HG03565 (cell line): ENCODE data around the gene DZANK1.
"Not testable (repeated sequence)": the region's sequence is repeated elsewhere in the genome, so short reads cannot be mapped to it uniquely, and the experiment has no call there.

Experiments
- ATAC-seq: cut with Tn5 transposase; IDR thresholded peaks from one replicate; pipeline ENCODE4 v1.9.1; 2021; ENCODE audit warnings: mild to moderate bottlenecking, moderate library complexity; ENCODE audit not compliant: unreplicated experiment

DZANK1 gene

GRCh38 chr20:18466894-18467730 is at the start of gene DZANK1, which contains the start of gene POLR3F:
Gene DZANK1, minus strand, starts transcription at chr20:18467030. Its CDS starts 1,672 bp downstream, at chr20:18465358.
Gene POLR3F, plus strand, starts transcription at chr20:18467390. Its CDS starts 117 bp downstream, at chr20:18467507.
- peak; percentile 96 for ATAC-seq

- ATAC-seq = no peak
These were observed 49.1 kb upstream of the DZANK1 start for GRCh38 chr20:18515973-18516372.

DNA sequence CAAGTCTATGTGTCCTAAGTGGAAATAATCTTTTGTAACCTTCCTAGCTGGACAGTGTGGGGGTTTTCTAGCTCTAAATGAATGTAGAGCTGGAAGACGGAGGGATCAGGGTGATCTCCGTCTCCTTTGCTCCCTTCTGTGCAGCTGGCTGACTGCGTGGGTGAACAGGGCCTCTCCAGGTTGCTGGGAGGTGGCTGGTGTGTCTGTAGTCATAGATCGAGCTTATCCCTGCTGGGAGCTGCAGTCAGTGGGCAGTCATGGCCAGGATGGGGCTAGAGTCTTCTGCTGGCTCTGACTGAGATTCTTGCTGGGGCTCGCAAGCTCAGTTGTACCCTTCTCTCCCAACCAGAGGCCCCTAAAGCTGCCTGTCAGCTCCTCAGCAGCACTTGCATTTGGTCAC is 47.3 kb upstream of the DZANK1 start:
- ATAC-seq = no peak

GRCh38 chr20:18513208-18513607 is 46.4 kb upstream of the DZANK1 start:
- no peak for ATAC-seq

DNA sequence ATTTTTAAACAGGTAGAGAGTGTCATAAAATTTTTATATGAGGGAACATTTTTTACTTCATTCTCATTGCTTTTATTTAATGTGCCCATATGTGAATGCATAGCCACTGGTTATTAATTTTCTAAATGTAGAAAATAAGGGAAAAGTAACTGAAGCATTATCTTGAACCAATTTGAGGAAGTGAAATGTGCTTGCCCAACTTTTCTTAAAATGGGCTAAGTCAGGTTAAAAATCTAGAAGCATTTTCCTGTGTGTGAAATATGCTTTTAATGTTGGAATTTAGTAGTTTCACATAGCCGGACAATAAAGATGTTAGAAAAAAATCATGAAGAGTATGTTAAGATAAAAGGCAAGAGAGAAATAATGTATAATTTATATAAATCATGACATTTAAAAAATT is 44.7 kb upstream of the DZANK1 start:
- ATAC-seq = no peak

DNA sequence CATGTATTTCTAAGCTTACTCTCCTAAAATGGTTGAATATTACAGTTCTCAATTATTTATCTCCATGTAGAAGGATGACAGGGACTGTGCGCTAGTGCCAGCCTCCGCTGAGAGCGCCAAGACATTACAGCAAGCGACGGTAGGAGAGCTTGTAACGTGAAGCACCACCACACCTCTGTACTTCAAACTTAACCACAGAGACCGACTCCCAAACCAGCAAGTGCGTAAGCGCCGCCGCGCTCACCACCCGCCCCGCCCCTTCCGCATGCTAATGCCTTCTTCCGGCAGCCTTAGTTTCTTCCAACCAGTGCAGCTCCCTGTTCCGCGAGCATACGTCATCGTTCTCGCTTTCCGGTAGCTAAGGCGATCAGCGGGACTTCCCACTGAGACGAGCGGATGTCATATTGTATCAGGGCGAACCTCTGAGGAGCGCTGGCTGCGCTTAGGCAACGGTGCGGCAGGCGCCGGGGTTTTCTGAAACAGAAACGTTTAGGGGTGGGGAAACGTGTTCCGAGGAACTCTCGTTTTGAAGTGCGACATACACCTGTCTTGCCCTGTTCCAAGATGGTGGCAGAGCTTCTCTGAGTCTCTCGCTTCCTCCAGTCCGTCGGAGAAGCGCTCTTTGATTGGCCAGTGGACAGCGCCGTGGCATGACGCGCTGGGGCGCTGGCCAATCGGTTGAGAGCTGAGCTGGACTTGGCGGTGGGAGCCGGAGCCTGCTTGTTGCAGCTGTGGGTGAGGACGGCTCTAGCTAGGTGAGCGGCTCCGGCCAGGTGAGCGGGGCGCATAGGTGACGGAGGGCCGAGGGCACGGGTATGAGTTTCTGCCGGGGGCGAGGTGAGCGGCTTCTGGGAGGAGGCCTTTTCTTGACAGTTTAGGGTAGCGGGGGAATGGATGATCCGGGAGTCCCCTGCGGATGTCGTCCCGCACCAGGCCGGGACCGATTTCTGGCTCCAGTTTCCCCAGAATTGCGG is 40.7 kb upstream of the DZANK1 start, which contains the start of gene SEC23B:
SEC23B (plus strand) TSS at position 723 of the 974 bp plus-strand sequence. CDS start 2,896 bp downstream, outside the sequence.
- peak; percentile 94 for ATAC-seq

- ATAC-seq = no peak
These were observed 39.9 kb upstream of the DZANK1 start for GRCh38 chr20:18506744-18507143.

GRCh38 chr20:18504479-18505060 is 37.7 kb upstream of the DZANK1 start:
- no peak for ATAC-seq

- not testable (repeated sequence) for ATAC-seq
These were observed 34.8 kb upstream of the DZANK1 start for GRCh38 chr20:18501672-18502071.

DNA sequence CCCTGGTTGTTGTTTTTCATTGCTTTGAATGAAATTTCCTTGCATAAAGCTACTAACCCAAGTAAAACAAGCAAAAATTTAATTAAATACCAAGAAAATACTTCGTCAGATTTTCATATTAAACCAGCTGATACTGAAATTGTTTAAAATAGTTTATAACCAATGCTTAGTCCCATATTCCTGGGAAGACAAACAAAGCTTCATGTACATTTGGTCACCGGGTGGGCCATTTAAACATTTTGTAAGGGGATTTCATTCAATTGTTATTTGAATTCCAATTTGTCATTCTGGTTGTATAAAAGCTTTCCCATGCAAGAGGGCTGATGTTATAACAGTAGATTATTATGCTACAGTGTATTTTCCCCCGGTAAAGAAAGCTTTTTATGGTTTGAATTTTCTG is 30.8 kb upstream of the DZANK1 start:
- ATAC-seq = no peak

DNA sequence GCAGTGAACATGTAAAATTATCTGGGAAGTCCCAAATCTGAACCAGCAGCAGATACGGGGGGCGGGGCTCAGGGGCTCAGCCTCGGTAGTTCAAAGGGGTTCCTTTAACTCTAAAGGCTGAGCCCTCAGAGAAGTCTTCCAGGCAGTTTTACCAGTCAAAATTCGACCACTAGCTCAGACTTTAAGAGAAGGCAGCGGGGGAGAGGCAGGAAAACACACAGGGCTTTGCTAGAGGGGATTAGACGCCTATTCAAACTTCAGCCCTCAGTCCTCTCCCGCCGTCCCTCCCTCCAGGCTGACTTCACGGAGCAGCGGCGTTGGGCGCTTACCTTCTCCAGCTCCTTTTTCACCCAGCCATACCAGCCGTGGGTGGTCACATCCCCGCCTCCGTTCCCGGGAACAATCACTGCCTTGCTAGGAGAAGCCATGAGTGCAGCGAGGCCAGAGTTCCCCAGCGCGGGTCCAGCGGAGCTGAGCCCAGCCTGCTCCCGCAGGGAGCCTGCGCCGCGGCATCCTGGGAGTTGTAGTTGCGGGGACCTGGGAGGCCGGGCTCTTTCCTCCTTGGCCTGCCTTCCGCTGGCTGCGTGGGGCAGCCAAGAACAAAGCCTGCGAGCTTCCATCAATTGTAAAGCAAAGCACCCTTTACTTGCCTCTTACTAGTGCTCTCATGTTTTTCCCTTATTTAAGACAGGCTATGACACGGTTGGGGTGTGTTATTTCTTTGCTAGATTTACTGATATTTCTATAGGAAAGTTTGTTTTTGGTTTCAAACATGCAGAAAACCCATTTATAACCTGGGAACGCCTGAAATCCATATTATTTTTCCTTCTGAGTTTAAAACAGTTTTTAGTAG is 30.1 kb upstream of the DZANK1 start, which contains the start of gene RBBP9:
RBBP9 (minus strand) TSS at position 486 of the 853 bp plus-strand sequence; CDS start at position 428, 58 bp downstream.
- ATAC-seq = peak; percentile 97

DNA sequence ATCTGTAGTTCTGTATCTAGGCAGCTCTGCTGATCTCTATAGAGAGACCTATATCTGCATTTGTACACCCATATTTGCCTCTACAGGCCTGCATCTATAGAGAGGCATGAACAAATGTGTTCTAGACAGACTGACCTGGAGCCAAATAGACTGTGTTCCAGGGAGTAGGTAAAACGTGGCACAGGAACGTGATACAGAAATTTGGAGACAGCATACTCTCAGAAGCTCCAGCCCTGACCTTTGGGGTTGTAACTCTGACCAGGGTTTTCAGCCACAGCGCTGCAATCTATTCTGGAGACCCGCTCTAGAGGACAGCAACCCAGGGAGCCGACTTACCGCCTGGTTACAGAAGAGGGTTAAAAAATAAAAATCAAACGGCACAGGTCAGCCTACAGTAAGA is 29.2 kb upstream of the DZANK1 start:
- ATAC-seq = no peak

GRCh38 chr20:18488301-18488700 is 21.5 kb upstream of the DZANK1 start:
- no peak for ATAC-seq

GRCh38 chr20:18481596-18481995 is 14.8 kb upstream of the DZANK1 start:
- no peak for ATAC-seq

GRCh38 chr20:18477821-18478220 is 11.0 kb upstream of the DZANK1 start:
- no peak for ATAC-seq

- no peak for ATAC-seq
These were observed 10.4 kb upstream of the DZANK1 start for GRCh38 chr20:18477218-18477617.

- peak; percentile 5 for ATAC-seq
These were observed 296 bp downstream of the DZANK1 start for GRCh38 chr20:18466574-18466893.

GRCh38 chr20:18465536-18466200 is 1.2 kb downstream of the DZANK1 start:
- no peak for ATAC-seq

DNA sequence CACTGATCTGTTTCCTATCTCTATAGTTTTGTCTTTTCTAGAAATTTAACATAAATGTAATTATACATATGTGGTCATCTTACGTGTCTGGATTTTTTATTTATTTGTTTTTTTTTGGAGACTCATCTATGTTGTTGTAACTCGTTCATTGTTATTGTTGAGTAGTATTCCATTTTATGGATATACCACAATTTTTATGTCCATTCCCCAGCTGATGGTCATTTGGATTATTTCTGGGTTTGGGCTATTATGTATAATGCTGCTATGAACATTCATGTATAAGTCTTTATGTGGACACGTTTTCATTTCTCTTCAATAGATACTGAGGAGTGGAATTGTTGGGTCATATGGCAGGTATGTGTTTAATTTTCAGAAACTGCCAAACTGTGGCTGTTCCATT is 10.2 kb downstream of the DZANK1 start:
- ATAC-seq = no peak

DNA sequence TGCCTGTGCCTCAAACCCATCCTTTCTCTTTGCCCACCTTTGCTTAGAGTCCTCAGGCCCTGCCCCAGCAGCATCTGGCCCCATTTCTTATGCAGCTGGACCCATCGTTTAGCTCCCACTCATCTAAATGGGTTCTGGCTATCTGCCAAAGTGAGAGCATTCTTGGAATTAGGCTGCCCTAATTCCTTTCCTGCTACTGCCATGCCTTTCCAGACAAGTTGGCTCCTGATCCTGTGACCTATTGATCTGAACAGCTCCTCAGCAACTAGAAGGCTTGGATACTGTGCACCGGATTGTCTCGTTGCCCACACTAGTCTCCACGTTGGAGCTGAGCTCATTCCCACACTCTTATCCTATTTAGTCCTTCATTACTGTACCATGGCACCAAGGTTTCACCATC is 22.9 kb downstream of the DZANK1 start:
- no peak for ATAC-seq
